ENCODE results near the gene KCMF1. TPM values are rescaled to one million over a fixed set of nuclear protein-coding genes. Genes with fewer than 3 reads are reported as not detected.
A peak's percentile ranks its signal among the peaks of the same experiment; 100 is the strongest.

KCMF1 gene
- polyA plus RNA-seq, 1 donor from 2014 or later: 43.3 TPM

DNA sequence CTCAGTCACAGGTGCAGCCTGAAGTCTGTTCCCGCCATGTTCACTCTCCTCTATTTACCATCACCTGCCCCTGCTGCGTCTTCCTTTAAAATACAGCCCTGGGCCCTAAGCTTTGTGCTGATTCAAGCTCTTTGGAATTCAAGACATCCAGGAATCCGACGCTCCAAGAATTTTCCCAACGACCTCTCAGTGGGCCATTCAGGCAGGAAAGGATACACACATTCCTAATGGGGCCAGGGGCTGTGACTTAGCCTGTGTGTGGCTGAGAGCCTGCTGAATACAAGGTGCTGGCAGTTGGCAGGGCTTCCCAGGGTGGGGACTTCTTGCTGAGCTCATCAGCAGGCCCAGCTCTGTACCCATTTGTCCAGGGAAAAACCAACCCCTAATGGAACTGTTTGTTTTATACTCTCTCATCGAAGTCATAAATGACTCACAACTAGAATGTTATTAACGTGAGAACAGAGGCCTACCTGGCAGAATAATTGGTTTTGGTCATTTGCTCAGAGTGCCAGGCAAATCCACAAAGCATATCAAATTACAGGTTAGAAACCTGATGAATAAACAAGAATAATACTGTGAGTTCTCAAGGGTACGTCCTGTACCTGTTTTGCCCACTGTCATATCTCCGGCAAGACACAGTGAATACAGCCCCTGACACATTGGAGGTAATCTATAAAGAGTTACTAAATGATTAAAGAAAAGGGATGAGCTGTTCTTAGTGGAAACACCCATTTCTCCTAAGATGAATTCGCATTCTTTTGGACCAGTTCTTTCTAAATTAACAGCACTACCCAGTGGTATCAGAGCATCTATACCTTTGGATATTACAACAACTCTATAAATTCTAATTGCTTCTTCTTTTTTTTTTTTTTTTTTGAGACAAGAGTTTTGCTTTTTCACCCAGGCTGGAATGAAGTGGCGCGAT is 12.6 kb upstream of the KCMF1 start:
- Histone ChIP-seq H3K4me2 (ENCODE audit: low read length) (no peak overlapping the region), H3K9me3 (ENCODE audit: low read length) (no peaks in the 10 kb centered on the region), H3K4me3 (ENCODE audit: low read length) (no peak overlapping the region), H2AFZ (ENCODE audit: low read depth, low read length) (no peak overlapping the region), H3K27me3 (ENCODE audit: insufficient read depth, low read depth, low read length) (no peaks in the 10 kb centered on the region), H3F3A (ENCODE audit: insufficient read depth, low read length, poor library complexity, severe bottlenecking) (no peaks in the 10 kb centered on the region), H3K79me2 (replicated peaks; ENCODE audit: insufficient read depth, low read length) (no peaks in the 10 kb centered on the region), H4K20me1 (ENCODE audit: insufficient read depth) (no peaks in the 10 kb centered on the region), H3K9me2 (ENCODE audit: insufficient read depth, low read length) (no peaks in the 10 kb centered on the region), H3K9ac (ENCODE audit: low read length) (no peak overlapping the region), H3K27ac (ENCODE audit: low read length) (no peak overlapping the region), H3K36me3 (ENCODE audit: insufficient read depth, low read length) (no peaks in the 10 kb centered on the region)
- TF ChIP-seq RAD21 (conservative IDR thresholded peaks at IDR 0.05): no peak
- TF ChIP-seq, protein P1, sequence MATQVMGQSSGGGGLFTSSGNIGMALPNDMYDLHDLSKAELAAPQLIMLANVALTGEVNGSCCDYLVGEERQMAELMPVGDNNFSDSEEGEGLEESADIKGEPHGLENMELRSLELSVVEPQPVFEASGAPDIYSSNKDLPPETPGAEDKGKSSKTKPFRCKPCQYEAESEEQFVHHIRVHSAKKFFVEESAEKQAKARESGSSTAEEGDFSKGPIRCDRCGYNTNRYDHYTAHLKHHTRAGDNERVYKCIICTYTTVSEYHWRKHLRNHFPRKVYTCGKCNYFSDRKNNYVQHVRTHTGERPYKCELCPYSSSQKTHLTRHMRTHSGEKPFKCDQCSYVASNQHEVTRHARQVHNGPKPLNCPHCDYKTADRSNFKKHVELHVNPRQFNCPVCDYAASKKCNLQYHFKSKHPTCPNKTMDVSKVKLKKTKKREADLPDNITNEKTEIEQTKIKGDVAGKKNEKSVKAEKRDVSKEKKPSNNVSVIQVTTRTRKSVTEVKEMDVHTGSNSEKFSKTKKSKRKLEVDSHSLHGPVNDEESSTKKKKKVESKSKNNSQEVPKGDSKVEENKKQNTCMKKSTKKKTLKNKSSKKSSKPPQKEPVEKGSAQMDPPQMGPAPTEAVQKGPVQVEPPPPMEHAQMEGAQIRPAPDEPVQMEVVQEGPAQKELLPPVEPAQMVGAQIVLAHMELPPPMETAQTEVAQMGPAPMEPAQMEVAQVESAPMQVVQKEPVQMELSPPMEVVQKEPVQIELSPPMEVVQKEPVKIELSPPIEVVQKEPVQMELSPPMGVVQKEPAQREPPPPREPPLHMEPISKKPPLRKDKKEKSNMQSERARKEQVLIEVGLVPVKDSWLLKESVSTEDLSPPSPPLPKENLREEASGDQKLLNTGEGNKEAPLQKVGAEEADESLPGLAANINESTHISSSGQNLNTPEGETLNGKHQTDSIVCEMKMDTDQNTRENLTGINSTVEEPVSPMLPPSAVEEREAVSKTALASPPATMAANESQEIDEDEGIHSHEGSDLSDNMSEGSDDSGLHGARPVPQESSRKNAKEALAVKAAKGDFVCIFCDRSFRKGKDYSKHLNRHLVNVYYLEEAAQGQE (IDR thresholded peaks at IDR 0.05; ENCODE audit: borderline replicate concordance): peak; percentile 58

GRCh38 chr2:84959095-84959565 is 11.8 kb upstream of the KCMF1 start:
- Histone ChIP-seq H3K36me3 (ENCODE audit: insufficient read depth, low read length) (no peaks in the 10 kb centered on the region), H3K27me3 (ENCODE audit: insufficient read depth, low read depth, low read length) (no peaks in the 10 kb centered on the region), H3K9me3 (ENCODE audit: low read length) (no peaks in the 10 kb centered on the region), H3K9me2 (ENCODE audit: insufficient read depth, low read length) (no peaks in the 10 kb centered on the region), H4K20me1 (ENCODE audit: insufficient read depth) (no peaks in the 10 kb centered on the region), H3K4me2 (ENCODE audit: low read length) (no peak overlapping the region), H2AFZ (ENCODE audit: low read depth, low read length) (no peak overlapping the region), H3K27ac (ENCODE audit: low read length) (no peak overlapping the region), H3K79me2 (replicated peaks; ENCODE audit: insufficient read depth, low read length) (no peaks in the 10 kb centered on the region), H3K4me3 (ENCODE audit: low read length) (no peak overlapping the region), H3K9ac (ENCODE audit: low read length) (no peak overlapping the region), H3F3A (ENCODE audit: insufficient read depth, low read length, poor library complexity, severe bottlenecking) (no peaks in the 10 kb centered on the region)
- TF ChIP-seq MXI1 (conservative IDR thresholded peaks at IDR 0.05; ENCODE audit: poor library complexity, severe bottlenecking) (no peak), TAF1 (IDR thresholded peaks at IDR 0.05; ENCODE audit: low read depth) (no peak), EP300 (conservative IDR thresholded peaks at IDR 0.05; ENCODE audit: poor library complexity, severe bottlenecking) (no peak), CTCF (IDR thresholded peaks at IDR 0.05; ENCODE audit: poor library complexity, severe bottlenecking) (no peak), EZH2 (IDR thresholded peaks at IDR 0.05; ENCODE audit: borderline replicate concordance, insufficient read depth, low read length, poor library complexity, severe bottlenecking) (no peak), RAD21 (conservative IDR thresholded peaks at IDR 0.05) (no peak), SMC3 (conservative IDR thresholded peaks at IDR 0.05; ENCODE audit: poor library complexity) (no peak), POLR2AphosphoS5 (IDR thresholded peaks at IDR 0.05) (no peak)
- TF ChIP-seq, protein P1 (IDR thresholded peaks at IDR 0.05; ENCODE audit: borderline replicate concordance): no peak

Data from neural cell (in vitro differentiated cells).